ENCODE results near the gene XIRP1. TPM values are rescaled to one million over a fixed set of nuclear protein-coding genes. Genes with fewer than 3 reads are reported as not detected.

XIRP1 gene
- total RNA-seq, 6 experiments from 2014 or later, result 0.05 to 0.43 (median 0.07) TPM; not detected in 1

DNA sequence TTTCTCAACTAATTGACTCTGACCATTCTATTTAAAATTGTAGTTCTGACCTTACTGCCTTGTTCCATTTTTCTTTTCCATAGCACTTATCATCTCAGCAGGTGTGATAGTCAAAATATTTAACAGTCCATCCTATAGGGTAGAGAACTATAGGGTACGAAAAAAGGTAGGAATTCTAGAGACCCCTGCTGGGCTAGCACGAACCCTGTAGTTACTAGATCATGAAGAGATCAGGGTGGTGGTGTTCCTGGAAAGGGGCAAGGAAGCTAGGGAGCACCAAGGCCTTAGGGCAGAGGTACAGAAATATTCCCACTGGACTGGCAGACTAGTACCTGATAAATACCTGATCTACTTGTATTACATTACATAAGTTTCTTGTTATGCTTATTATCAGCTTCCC, 31.9 kb upstream of the XIRP1 start:
- TF ChIP-seq CTCF (IDR thresholded peaks at IDR 0.05), result no peak
- no peak for TF ChIP-seq POLR2A (IDR thresholded peaks at IDR 0.05)
- intact Hi-C loops (cut with DNase I), result no loop called here
- Histone ChIP-seq H3K27ac (no peak overlapping the region), H3K4me1 (no peaks in the 10 kb centered on the region), H3K36me3 (no peaks in the 10 kb centered on the region), H3K27me3 (no peaks in the 10 kb centered on the region), H3K4me3 (no peak overlapping the region), H3K9me3 (no peaks in the 10 kb centered on the region)
- DNase-seq, result no peak
- no peak for ATAC-seq
- 69% methylated on average over 2 of the region's 2 CpGs for WGBS (ENCODE audit: insufficient coverage, low coverage, low lambda C conversion rate, missing lambda C conversion rate)

GRCh38 chr3:39222939-39223338, 30.5 kb upstream of the XIRP1 start:
- no peak for DNase-seq
- ATAC-seq, result no peak
- Histone ChIP-seq H3K9me3 (no peaks in the 10 kb centered on the region), H3K27ac (no peak overlapping the region), H3K4me1 (no peaks in the 10 kb centered on the region), H3K36me3 (no peaks in the 10 kb centered on the region), H3K4me3 (no peak overlapping the region), H3K27me3 (no peaks in the 10 kb centered on the region)
- WGBS (ENCODE audit: insufficient coverage, low coverage, low lambda C conversion rate, missing lambda C conversion rate), result 69% methylated on average over 2 of the region's 2 CpGs
- TF ChIP-seq POLR2A (IDR thresholded peaks at IDR 0.05), result no peak
- TF ChIP-seq CTCF (IDR thresholded peaks at IDR 0.05), result no peak
- intact Hi-C loops (cut with DNase I), result no loop called here

DNA sequence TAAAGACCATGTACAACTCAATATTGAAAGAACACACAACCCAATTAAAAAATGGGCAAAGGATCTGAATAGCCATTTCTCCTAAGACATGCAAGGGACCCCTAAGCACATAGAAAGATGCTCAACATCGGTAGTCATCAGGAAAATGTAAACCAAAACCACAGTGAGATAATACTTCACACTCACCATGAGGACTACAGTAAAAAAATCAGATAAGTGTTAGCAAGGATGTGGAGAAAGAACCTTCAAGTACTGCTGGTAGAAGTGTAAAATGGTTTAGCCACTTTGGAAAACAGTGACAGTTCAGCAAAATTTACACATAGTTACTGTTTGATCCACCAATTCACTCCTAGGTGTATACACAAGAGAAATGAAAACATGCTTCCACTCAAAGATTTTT, 30.1 kb upstream of the XIRP1 start:
- Histone ChIP-seq H3K27ac (no peak overlapping the region), H3K27me3 (no peaks in the 10 kb centered on the region), H3K4me1 (no peaks in the 10 kb centered on the region), H3K4me3 (no peak overlapping the region), H3K9me3 (no peaks in the 10 kb centered on the region), H3K36me3 (no peaks in the 10 kb centered on the region)
- ATAC-seq, result no peak
- DNase-seq, result no peak
- TF ChIP-seq POLR2A (IDR thresholded peaks at IDR 0.05), result no peak
- no peak for TF ChIP-seq CTCF (IDR thresholded peaks at IDR 0.05)
- WGBS (ENCODE audit: insufficient coverage, low coverage, low lambda C conversion rate, missing lambda C conversion rate), result 33% methylated on average over 1 of the region's 1 CpG
- intact Hi-C loops (cut with DNase I), result no loop called here

DNA sequence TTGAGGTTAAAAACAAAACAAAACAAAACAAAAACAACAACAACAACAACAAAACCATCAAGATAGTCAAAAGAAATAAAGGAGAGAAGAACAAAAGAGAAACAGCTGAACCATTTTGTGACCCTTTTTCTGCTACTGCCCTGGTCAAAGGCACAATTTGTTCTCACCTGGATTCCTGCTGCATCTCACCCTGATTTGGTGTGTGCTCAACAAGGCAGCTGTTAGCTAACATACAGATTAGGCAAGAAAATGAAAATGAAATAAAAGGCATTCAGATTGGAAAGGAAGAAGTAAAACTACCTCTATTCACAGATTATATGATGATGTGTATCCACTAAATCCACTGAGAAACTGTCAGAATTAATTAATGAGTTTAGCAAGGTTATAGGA, 28.7 kb upstream of the XIRP1 start:
- DNase-seq (no peak), ATAC-seq (no peak)
- no peaks in the 10 kb centered on the region for H3K9me3 ChIP-seq
- H3K36me3 ChIP-seq, result no peaks in the 10 kb centered on the region
- no peaks in the 10 kb centered on the region for H3K27me3 ChIP-seq
- intact Hi-C loops (cut with DNase I), result no loop called here
- TF ChIP-seq POLR2A (IDR thresholded peaks at IDR 0.05) (no peak), CTCF (IDR thresholded peaks at IDR 0.05) (no peak)
- H3K27ac ChIP-seq, result no peak overlapping the region
- H3K4me1 ChIP-seq, result no peaks in the 10 kb centered on the region
- H3K4me3 ChIP-seq, result no peak overlapping the region

DNA sequence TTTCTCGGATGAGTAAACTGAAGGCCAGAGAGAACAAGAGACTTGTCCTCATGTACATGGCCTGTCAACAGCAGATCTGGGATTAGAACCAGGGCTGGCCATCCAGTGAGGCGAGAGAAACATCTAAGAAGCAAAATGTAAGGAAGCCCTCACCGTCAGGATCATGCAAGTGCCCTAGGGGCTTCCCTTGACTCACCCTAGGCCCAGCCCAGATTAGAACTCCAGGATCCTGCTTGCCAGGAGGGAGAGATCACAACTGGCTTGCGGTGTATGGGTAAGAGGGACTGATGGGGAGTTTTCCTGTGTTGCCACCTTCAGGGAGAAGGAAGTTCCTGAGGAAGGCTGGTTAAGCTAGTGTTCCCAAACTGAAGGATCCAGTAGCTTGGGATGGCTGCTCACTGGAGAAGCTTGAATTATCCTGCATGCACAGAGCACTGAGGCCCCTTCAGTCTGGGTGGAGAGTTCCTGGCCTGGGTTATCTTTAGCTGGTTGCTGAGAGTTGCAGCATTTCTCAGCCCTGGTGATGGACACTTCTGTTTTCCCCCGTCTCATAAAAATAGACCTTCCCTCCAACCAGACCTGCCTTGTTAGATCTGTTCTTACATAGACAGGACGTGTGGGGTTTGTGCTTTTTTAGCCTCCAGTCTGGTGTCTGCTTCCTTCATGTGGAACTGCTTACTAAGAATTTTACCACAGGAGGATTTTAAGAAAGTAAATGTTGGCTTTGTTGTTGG, 28.2 kb upstream of the XIRP1 start:
- H3K36me3 ChIP-seq, result no peaks in the 10 kb centered on the region
- no peak overlapping the region for H3K4me3 ChIP-seq
- no peaks in the 10 kb centered on the region for H3K4me1 ChIP-seq
- H3K27me3 ChIP-seq, result no peaks in the 10 kb centered on the region
- intact Hi-C loops (cut with DNase I), result no loop called here
- TF ChIP-seq POLR2A (IDR thresholded peaks at IDR 0.05) (no peak), CTCF (IDR thresholded peaks at IDR 0.05) (no peak)
- no peaks in the 10 kb centered on the region for H3K9me3 ChIP-seq
- DNase-seq, result no peak
- no peak for ATAC-seq
- WGBS (ENCODE audit: insufficient coverage, low coverage, low lambda C conversion rate, missing lambda C conversion rate), result 59% methylated on average over 6 of the region's 6 CpGs
- no peak overlapping the region for H3K27ac ChIP-seq
